Body of pancreas (tissue), 4 donors: ENCODE results near the gene PCSK4.

Source experiments
- POLR2A ChIP-seq, 3 donors: fragments of 450-650 bp; IDR thresholded peaks; one replicate each; pipeline ENCODE4 v1.6.1; 2016; ENCODE audit warnings: antibody characterized with exemption in 3 of 3, mild to moderate bottlenecking in 2 of 3
- TF ChIP-seq, protein P1 (sequence below), 7 experiments: fragments of 450-650 bp in 4 of 7; fragments of 200-600 bp in 3 of 7; sonication (generic) in 3 of 7; IDR thresholded peaks; one replicate each; pipeline ENCODE4 v1.5.1; 2016 to 2019; ENCODE audit warnings: antibody characterized with exemption in 7 of 7

DNA sequence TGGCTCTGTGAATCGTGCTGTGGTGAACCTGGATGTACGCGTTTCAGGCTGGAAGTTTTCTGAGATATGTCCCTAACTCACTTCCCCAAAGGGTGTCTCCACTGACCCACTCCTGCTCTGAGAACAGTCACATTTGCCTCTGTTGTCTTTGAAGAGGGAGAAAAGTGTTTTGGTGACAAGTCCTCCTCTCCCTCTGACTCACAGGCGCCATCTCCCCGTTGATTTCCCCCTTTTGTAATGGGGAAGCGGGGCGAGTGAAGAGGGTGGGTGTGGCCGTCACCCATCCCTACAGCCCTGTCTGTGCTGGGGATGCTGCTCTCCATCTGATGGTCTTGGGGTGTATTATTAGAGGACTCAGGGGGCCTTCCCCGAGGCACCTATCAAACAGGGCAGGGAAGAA is 30.7 kb downstream of the PCSK4 start:
- TF ChIP-seq, protein P1, sequence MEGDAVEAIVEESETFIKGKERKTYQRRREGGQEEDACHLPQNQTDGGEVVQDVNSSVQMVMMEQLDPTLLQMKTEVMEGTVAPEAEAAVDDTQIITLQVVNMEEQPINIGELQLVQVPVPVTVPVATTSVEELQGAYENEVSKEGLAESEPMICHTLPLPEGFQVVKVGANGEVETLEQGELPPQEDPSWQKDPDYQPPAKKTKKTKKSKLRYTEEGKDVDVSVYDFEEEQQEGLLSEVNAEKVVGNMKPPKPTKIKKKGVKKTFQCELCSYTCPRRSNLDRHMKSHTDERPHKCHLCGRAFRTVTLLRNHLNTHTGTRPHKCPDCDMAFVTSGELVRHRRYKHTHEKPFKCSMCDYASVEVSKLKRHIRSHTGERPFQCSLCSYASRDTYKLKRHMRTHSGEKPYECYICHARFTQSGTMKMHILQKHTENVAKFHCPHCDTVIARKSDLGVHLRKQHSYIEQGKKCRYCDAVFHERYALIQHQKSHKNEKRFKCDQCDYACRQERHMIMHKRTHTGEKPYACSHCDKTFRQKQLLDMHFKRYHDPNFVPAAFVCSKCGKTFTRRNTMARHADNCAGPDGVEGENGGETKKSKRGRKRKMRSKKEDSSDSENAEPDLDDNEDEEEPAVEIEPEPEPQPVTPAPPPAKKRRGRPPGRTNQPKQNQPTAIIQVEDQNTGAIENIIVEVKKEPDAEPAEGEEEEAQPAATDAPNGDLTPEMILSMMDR (IDR thresholded peaks at IDR 0.05): no peak
- no peak for TF ChIP-seq POLR2A (IDR thresholded peaks at IDR 0.05)
